Middle frontal gyrus (tissue), 1 donor: ENCODE results near the gene ALLC.
"Not testable (repeated sequence)": the region's sequence is repeated elsewhere in the genome, so short reads cannot be mapped to it uniquely, and the experiment has no call there.

Experiments
- DNase-seq: peaks from one replicate; pipeline ENCODE4 v3.0.0-alpha.2; 2015; ENCODE audit warnings: low spot score; ENCODE audit errors: extremely low spot score

The ALLC gene

GRCh38 chr2:3626118-3626811 is 31.7 kb upstream of the ALLC start:
- no peak for DNase-seq

- no peak for DNase-seq
Observed at GRCh38 chr2:3626812-3627499, 31.0 kb upstream of the ALLC start.

GRCh38 chr2:3627500-3628100 is 30.4 kb upstream of the ALLC start:
- DNase-seq: no peak

GRCh38 chr2:3628241-3628679 is 29.7 kb upstream of the ALLC start:
- no peak for DNase-seq

GRCh38 chr2:3628800-3629199 is 29.2 kb upstream of the ALLC start:
- no peak for DNase-seq

- DNase-seq: no peak
Observed at GRCh38 chr2:3630631-3631030, 27.4 kb upstream of the ALLC start.

- DNase-seq: no peak
Observed at GRCh38 chr2:3631161-3631850, 26.7 kb upstream of the ALLC start.

- no peak for DNase-seq
Observed at GRCh38 chr2:3631851-3632659, 25.9 kb upstream of the ALLC start.

- DNase-seq: no peak
Observed at GRCh38 chr2:3633089-3633981, 24.7 kb upstream of the ALLC start.

GRCh38 chr2:3633982-3634595 is 23.9 kb upstream of the ALLC start:
- DNase-seq: no peak

- DNase-seq: no peak
Observed at GRCh38 chr2:3634596-3635121, 23.3 kb upstream of the ALLC start.

- no peak for DNase-seq
Observed at GRCh38 chr2:3635171-3635974, 22.6 kb upstream of the ALLC start.

- not testable (repeated sequence) for DNase-seq
Observed at GRCh38 chr2:3635975-3636327, 22.0 kb upstream of the ALLC start.

GRCh38 chr2:3636586-3637310 is 21.3 kb upstream of the ALLC start:
- DNase-seq: no peak

- no peak for DNase-seq
Observed at GRCh38 chr2:3637311-3637675, 20.7 kb upstream of the ALLC start.

- no peak for DNase-seq
Observed at GRCh38 chr2:3637692-3638455, 20.1 kb upstream of the ALLC start.

GRCh38 chr2:3638456-3638810 is 19.6 kb upstream of the ALLC start:
- no peak for DNase-seq
